Fibroblast of lung (primary cell): ENCODE results near the gene EPSTI1.

ENCODE experiments used
- CTCF ChIP-seq, 2 donors: IDR thresholded peaks in 1 of 2; conservative IDR thresholded peaks in 1 of 2; 1 replicate in 1 of 2; 2 replicates in 1 of 2; pipeline ENCODE4 v1.5.1; 2011 to 2012; ENCODE audit warnings: low read length in 2 of 2, control low read depth in 1 of 2, inconsistent platforms in 1 of 2, low read depth in 1 of 2, mild to moderate bottlenecking in 1 of 2
- EZH2 ChIP-seq: IDR thresholded peaks from 2 replicates; pipeline ENCODE4 v1.5.1; 2012; ENCODE audit warnings: low read length, control low read depth, mild to moderate bottlenecking; ENCODE audit errors: missing control alignments

- TF ChIP-seq CTCF (conservative IDR thresholded peaks at IDR 0.05 in 1 of 2, IDR thresholded peaks at IDR 0.05 in 1 of 2; ENCODE audit: low read depth in 1 of 2, low read length in 2 of 2) (no peak), EZH2 (no peak)
Observed at GRCh38 chr13:42880056-42880605, 111.9 kb downstream of the EPSTI1 start.
